Activated T-cell treated with anti-CD3 and anti-CD28 coated beads, Interleukin-2, amount 50 U/mL, for 1 hour (primary cell): ENCODE data around the gene ZMYND8.

ENCODE experiments used
- DNase-seq: peaks from one replicate; pipeline ENCODE4 v3.0.0-alpha.2; 2020

The ZMYND8 gene

DNA sequence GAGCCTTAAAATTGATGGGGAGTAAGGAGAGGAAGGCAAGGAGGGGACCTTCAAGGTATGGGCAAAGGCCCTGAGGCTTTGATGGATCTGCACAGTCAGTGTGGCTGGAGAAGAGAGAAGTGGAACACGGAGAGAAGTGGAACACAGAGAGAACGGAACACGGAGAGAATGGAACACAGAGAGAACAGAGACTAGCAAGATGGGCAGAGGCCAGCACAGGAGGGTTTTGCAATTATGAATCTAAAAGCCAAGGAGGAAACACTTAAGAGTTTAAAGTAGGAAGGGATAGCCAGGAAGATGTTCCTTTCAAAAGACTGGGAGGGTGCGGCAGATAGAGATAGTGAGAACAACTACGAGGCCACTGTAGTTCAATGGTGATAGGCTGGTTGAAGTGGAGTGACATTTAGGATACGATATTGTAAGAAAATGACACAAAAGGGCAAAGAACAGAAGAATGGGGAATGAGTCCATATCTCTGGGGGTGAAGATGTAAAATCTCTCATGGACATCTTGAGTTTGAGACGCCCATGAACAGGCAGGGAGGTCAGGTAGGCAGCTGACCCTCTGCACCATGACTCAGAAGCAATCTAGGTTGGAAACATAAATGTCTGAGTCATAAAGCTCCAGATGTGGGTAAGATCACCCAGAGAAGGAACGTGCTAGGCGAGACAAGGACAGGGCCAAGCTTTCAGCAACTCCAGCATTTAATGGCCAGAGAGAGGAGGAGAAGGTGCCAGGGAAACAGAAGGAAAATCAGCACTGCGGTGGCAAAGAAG is 25.4 kb downstream of the ZMYND8 start:
- DNase-seq, result no peak

DNA sequence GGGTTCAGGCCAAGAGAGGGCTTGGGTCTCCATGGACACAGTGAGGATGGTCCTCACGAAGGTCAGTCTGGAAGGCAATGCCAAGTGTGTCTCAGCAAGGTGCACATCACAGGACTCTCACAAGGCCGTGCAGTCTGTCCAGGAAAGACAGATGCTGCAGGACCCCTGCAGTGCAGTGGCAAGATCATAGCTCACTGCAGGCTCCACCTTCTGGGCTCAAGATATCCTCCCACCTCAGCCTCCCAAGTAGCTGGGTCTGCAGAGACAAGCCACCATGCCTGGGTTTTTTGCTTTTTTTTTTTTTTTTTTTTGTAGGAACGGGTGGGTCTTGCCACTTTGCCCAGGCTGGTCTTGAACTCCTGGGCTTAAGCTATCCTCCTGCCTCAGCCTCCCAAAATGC is 26.4 kb downstream of the ZMYND8 start:
- no peak for DNase-seq

DNA sequence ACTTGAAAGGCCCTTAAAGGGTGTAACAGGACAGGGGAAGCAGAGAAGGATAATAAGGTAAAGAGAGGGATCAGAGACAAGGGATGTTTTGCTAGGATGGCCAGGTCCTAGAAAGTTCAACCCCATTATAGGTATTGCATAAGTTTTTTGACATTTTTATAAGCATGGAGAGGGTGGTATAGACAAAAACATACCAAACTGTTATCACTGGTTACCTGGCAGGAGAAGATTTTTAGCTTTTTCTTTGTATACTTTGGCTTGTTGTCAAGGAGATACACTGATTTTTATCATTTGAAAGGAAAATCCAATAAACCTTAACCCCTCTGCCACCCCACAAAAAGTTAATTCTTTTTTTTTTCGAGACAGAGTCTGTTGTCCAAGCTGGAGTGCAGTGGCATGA is 28.4 kb downstream of the ZMYND8 start:
- DNase-seq, result no peak

DNA sequence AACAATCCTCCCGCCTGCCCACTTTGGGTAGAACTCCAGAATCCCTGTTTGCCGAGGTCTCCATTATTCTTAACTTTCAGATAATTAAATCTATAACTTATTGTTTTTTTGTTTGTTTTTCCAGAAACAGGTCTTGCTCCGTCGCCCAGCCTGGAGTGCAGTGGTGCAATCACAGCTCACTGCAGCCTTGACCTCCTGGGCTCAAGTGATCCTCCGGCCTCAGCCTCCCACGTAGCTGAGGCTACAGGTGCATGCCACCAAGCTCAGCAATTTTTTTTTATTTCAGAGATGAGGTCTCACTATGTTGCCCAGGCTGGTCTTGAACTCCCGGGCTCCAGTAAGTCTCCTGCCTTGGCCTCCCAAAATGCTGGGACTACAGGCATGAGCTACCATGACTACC is 28.8 kb downstream of the ZMYND8 start:
- DNase-seq, result no peak

DNA sequence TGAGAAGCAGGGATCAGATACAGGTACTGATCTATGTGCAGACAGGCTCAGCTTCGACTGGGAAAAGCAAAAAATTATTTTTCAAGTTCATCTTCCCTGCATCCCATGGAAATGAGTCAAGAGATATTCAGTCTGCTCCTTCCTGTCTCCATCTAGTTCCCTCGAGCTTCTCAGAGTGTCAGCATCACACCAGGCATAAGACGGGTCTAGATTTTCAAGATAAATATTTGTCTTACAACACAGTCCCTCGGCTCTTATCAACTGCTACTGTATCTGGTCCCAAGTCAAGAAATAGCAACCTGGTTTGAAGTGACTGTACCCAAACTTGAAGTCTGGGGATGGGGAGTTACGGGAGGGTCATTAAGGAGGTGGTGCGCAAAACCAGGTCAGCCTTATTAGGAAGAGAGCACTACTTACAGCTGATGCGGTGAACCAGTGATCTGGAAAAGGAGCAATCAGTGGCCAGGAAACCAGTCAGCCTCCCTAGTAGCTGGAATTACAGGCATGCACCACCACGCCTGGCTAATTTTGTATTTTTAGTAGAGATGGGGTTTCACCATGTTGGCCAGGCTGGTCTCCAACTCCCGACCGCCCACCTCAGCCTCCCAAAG is 29.7 kb downstream of the ZMYND8 start:
- DNase-seq, result no peak

DNA sequence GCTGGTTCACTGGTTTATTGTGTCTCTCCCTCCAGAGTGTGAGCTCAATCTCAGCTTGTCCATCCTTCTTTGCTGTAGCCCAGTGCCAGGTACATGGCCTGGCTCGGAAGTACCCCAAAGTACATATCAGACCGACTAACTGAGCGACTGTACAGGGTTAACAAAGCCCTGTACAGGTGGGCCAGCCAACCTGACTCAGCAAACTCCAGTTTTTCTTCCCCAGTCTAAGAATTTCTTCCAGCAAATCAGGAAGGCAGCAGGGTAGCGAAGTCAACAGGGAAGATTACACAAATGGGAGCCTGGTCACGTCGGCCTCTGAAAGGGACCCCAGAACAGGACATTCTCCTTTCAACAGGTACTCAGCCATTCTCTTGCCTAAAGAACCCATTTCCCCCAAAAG is 31.3 kb downstream of the ZMYND8 start:
- no peak for DNase-seq

DNA sequence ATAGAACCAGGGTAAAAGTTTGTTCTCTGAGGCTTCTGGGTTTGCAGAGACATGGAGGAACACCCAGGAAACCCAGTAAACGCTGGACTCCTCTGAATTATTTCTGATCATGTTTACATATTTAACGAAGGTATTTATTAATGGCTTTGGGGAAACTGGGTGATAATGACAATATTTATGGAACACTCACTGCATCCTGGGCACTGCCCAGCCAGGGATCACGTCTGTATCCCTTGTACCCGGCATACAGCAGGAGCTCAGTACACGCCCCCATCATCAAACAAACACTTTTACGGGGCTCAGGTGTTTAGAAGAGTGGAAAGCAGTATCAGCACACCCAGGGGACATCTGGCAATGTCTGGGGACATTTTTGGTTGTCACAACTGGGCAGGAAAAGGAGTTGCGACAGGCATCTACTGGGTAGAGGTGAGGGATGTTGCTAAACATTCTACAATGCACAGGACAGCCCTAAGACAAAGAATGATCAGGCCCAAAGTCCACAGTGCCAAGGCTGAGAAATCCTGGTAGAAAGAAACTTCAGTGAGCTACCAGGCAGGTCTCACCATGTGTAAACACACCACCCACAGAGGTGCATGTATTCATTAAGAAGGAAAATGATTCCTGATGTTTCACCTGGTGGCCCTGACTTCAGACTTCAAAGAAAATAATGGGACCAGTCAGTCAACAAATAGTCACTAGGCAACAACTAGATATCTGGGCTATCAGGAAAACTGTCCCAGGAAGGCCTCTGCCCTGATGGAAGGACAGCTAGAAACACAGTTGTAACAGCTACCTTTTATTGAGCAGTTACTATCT is 35.3 kb downstream of the ZMYND8 start:
- DNase-seq, result no peak

DNA sequence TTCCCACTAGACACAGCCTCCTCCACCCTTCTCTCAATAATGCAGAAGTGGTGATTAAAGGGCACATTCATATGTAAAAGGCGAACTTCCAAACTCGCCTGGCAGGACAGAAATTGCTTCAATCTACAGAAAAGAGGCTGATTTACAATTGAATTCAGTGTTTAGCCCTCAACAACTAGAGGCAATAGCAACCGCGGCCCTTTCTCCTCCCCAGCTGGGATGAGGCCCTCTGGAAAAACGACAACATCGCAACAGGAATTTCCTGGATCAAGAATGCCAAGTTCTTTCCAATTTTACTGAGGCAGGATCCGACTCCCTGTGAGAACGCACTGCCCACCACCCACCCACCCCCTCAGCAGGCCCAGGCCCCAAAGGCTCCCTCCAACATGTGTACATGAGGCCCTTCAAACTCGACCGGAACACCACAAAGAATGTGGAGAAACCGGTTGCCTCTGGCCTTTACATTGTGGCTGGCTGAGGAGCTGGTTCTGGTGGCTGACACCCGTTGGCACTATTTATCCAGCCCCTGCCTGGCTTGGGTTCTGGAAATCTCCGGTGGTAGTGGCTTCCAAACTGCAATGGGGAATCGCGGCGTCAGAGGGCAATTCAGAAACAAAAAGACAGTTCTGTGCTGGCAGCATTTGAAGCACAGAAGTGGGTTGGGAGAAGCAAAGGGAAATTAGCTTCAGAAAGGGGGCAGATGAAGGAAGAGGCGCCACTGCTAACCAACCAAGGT is 36.8 kb downstream of the ZMYND8 start:
- DNase-seq, result no peak

DNA sequence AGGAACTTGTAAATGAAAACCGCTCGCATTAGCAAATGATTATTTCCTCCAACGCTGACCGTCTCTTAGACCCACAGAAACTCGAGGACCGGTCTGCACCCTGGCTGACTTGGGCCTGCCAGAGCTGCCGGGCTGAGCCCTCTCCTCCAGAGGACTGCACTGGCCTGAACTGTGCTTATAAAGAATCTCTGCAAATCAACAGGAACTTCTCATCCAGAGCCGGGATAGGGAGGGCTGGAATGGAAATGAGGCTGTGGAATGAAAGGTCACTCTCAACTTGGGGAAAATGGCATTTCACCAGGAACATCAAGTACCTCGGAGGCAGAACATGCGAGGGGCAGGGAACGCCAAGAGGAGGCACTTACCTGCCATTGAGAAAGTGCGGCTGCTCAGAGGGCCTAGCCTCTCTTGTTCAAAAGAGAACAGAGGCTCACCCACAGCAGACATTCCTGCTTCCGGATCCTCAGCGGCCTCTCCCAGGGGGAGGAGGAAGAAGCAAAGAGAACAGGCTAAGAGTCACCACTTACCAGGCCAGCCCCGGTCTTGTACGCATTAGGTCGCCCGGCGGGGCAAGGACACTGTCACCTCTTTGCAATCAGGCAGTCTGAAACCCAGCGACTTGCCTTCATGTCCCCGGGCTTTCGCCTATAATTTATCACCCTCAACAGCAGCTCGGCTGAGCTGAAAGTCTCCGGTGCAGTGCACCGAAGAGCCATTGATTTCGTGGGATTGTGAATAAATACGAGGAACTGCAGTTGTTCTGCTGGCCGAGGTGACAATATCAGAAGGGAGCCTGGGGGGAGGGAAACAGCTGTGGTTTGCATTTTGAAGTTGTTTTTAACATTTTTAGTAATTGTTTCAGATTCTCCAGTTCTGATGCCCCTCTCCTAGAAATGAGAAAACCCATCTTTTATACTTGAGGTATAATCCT is 37.6 kb downstream of the ZMYND8 start:
- DNase-seq, result peak; percentile 25

DNA sequence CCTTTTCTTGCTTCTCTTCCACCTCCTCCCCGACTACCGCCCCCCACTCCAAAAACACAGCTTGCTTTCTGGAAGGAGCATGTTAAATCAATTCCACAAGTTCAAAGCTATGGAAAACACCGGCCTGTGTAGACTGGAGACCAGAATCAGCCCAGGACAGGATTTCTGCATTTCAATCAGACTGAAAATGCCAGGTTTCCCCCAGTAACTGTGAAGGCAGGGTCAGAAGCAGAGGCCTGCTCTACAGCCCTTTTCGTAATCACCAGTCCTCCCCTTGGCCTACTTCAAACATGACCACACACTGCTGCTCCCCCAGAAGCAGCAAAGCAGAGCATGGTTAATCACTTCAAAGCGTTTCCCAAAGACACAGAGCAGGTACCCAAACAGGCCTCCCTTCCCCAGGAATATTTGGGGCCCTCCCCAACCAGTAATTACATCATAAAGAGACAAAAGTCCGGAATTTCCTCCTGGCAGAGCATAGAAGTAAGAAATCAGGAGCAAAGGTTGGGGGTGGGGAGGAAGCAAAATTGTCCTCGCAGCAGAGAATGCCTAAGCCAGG is 38.4 kb downstream of the ZMYND8 start:
- DNase-seq, result no peak

DNA sequence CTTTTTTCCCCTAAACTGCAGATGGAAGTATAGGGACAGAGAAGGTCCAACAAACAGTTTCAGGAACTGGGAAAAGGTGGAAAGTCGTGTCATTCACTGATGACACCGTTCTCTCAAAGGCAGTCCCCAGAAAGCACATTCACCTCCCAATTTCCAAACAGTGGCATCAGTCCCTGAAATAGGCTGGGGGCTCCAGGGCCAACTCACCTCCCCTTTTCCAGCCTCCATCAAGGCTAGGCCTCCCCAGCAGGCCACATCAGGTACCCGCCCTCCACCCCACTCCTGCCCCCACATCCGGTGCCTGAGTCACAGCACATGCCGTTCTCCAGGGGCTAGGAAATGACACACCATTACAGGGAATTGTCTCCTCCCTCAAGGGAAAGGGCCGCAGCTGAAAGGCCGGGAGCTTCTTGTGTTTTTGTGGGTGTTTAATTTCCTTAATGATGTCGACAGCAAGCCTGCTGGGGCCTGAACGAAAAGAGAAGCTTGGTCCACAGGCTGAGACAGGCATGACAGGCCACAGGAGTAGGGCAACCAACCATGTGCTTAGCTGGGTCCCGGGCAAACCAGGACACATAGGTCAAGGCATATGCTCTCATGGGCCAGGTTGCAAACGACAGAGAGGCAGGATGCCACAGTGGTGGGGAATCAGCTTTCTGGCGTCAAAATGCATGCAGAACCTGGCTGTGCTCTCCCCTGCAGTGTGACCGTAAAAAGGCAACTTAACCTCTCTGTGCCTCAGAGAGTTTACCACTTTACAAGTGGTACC is 39.2 kb downstream of the ZMYND8 start:
- peak; percentile 58 for DNase-seq

DNA sequence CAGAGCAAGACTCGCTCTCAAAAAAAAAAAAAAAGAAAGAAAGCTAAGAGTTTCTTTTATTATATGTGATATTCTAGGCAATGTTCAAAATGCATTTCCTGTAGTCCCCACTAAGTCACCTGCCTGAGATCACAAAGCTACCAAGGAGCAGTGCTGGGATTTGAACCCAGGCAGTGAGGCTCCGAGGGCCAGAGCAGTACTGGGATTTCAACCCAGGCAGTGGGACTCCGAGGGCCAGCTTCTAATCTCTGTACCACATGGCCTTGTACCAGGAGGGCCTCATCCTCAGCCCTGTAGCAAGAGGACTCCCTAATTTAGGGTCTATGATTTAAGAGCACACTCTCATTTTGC is 39.7 kb downstream of the ZMYND8 start:
- no peak for DNase-seq

DNA sequence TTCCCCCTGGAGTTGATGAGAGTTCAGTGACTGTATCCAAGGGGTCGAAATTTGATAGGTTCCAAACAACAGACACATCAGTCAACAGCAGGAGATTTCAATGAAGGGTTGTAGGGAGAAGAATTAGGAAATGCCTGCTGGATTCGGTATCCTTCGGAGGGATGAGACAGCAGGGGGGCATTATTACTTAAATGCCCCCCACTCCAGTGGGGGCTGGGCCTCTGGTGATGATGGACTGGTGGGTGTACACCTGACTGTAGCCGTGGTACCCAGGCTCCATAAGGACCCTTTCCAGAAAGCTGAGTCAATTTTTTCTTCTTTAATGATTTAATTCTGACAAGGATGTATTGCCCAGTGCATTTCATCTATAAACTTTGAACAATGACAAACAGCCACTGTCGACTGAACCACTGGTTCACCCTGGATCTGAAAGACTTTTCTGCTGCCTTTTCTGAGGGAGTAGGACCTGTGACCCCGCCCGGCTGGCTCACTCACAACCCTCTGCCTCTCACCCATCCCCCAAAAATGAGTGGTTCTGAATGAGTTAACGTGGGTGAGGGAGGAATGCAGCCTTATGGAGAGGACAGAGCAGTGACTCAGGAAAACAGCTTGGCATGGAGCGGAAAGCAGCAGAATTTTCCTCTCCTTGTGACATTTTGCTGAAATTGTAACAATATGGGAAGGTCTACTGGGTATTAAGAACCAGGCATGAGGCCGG is 41.0 kb downstream of the ZMYND8 start:
- no peak for DNase-seq

DNA sequence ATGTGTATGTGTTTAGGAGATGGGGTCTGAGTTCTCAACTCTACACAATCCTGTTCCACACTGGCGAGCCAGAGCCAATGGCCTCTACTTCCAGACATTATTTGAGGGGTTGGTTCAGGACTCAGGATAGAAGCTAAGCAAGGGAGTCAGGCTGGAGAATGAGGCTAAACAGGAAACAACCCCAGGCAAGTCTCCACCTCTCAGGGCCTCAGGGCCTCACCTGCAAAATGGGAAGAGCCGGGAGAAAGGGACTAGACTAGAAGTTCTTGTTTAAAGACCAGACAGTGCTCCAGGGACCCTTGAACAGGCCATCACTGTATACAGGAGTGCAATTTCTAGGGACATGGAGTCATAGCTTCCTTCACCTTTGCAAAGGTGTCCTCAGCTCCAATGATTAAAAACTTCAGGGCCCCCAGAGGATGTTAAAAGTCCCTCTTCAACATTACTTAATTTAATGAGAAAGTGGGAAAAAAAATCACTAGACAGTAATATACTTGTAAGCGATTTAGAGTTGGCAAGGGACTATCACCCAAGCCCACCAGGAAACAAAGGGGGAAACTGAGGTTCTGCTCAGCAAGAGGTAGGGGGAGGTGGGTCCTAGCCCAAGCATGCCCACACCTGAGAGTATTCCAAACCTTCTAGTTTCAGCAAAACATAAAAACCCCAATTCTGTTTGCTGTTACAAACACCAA is 41.7 kb downstream of the ZMYND8 start:
- DNase-seq, result no peak

DNA sequence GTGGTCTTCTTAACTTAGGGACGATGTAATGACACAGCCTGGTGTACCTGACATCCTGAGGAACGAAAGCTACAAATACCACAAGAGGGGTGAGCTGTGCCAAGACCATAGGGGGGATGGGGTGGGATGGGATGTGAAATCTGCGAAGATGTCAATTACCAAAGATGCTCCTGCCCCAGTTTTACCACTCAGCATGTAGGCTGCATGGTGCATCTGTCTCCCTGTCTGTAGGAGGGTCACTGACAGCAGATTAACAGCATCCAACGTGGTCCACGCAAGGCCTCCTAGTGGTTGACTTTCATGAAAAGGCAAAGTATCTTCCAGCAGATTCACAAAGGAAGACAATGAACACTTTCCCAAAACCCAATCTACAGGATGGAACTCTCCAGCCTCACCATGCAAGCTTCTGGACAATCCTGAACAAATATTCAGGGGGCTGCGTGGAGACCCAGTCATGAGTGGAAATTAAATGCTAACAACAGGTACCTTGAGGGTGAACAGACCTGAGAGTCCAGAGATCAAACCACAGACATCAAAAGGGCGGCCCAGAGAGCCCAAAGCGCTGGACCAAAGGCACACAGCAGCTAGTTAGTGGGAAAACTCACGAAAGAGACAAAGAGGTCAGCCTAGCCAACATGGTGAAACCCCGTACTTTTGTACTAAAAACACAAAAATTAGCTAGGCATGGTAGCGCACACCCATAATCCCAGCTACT is 44.4 kb downstream of the ZMYND8 start:
- DNase-seq, result no peak

DNA sequence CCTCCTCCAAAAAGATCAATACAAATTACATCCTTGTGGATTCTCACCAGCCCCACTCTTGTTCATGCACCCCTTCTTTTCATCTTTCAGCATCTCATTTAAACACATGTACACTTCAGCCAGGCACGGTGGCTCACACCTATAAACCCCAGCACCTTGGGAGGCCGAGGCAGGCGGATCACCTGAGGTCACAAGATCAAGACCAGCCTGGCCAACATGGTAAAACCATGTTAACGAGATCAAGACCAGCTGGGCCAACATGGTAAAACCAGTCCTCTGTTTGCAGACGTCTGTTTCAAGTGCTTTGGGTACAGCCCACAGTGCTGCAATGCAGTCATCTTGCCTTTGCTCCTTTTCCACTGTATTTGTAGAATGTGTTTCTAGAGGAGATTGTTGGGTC is 45.3 kb downstream of the ZMYND8 start:
- DNase-seq, result no peak

DNA sequence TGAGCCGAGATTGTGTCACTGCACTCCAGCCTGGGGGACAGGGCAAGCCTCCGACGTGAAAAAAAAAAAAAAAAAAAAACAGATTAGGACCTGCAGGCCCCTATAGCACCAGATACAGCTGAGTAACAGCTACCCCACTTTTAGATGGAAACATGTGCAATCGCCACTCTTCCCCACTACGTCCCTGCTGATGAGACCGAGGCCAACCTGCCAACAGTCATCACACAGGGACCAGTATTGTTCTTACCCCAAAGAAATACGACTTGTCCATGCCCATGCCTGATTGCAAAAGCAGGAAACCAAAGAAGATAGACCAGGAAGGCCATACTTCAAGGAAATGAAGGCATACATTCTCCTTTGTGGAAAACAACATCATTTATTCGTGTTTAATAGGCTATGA is 45.8 kb downstream of the ZMYND8 start:
- no peak for DNase-seq

DNA sequence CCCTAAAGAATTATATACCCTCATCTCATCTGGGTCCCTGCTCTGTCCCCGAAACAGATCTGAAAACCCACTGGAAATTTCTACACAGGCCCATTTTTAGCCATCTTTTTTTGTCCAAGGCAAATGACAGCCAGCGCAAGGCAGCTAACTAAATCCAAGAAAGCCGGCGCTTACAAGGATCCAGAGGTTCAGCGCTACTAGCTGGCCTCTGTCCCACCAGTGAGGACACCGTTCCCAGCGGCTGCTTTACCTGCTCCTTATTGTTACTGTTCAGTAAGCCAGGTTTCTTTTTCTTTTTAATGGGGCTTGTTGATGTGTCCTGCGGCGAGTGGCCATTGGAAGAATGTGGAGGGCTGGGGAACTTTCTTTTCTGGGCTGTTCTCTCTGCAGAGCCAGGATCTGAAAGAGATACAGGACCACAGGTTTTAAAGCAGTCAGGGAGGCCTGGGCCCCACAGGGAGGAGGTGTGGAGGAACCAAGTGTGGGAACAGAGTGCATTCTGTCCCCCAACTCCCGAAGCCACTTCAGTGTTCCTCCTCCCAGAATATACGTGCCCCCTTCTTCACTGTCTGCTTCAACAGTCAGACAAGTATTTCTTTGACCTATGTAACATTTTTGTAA is 46.6 kb downstream of the ZMYND8 start:
- no peak for DNase-seq

DNA sequence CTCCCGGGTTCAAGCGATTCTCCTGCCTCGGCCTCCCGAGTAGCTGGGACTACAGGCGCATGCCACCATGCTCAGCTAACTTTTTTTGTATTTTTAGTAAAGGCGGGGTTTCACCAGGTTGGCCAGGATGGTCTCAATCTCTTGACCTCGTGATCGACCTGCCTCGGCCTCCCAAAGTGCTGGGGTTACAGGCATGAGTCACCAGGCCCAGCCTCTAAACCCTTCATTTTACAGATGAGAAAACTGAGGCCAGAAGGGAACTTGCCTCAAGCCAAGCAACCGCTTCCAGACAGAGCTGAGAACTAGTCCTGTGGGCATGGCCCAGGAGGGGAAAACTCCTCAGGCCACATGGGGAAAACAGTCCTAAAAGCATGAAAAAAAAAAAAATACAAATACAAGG is 47.1 kb downstream of the ZMYND8 start:
- DNase-seq, result no peak
